Measurements from ENCODE around the gene ABLIM3. TPM values are rescaled to one million over a fixed set of nuclear protein-coding genes. Genes with fewer than 3 reads are reported as not detected.

Gene ABLIM3
- total and polyA plus RNA-seq, 9 of the 15 experiments (the other 6 are each of a cell fraction or from before 2014, with no cell fraction given) = 0.03 to 0.38 (median 0.11) TPM

- BruUV-seq (replicated peaks) = no TSS peak
- H3K9me1 ChIP-seq (ENCODE audit: control insufficient read depth, insufficient read depth, low read length) = no peaks in the 10 kb centered on the region
- no peaks in the 10 kb centered on the region for H3K36me3 ChIP-seq (ENCODE audit: control insufficient read depth, insufficient read depth, low read length)
- CTCF ChIA-PET (ENCODE audit: low intra/inter-chr PET ratio) = no interaction called here
- intact Hi-C loops (cut with micrococcal nuclease) = no loop called here
- ATAC-seq (no peak), FAIRE-seq (no peak), DNase-seq (ENCODE audit: extremely low read depth in 1 of 4, low spot score in 3 of 4) (no peak)
- no peak overlapping the region for H3K4me3 ChIP-seq
- peaks cover 5% of the 10 kb centered on the region; the same call in 1 of the 2 replicates for H4K20me1 ChIP-seq (replicated peaks; ENCODE audit: control insufficient read depth, insufficient read depth, low read length)
- H3K9ac ChIP-seq (ENCODE audit: insufficient read depth in 1 of 2, low read depth in 2 of 2, low read length in 2 of 2) = no peak overlapping the region
- POLR2A ChIA-PET = interaction anchor here (1.1 kb wide), 1 partner anchor 18 kb away, joined by 6 read pairs; no protein-coding TSS in a partner anchor
- no peak overlapping the region for H3K27ac ChIP-seq (ENCODE audit: extremely low read depth, low read depth, low read length)
- 17% methylated on average over 5 of the region's 5 CpGs for WGBS (ENCODE audit: insufficient coverage, low coverage, missing lambda C conversion rate)
- H3K4me1 ChIP-seq (replicated peaks in 1 of 2; ENCODE audit: control insufficient read depth in 2 of 2, insufficient read depth in 2 of 2, low read length in 2 of 2) = peaks cover 0 to 8% of the 10 kb centered on the region in 2 experiments; a peak in 1 of 5 replicates
- no peak overlapping the region for H2AFZ ChIP-seq (ENCODE audit: low read depth, low read length)
- no peak overlapping the region for H3K4me2 ChIP-seq (ENCODE audit: insufficient read depth, low read length)
- peaks cover 45 to 75% of the 10 kb centered on the region in 2 experiments; a peak in 4 of 5 replicates for H3K27me3 ChIP-seq (ENCODE audit: control insufficient read depth in 2 of 2, insufficient read depth in 2 of 2, low read length in 2 of 2)
- H3K9me3 ChIP-seq (replicated peaks; ENCODE audit: control insufficient read depth, insufficient read depth, low read depth, low read length) = no peaks in the 10 kb centered on the region
- in situ Hi-C loops (cut with MboI) = no loop called here
- no peaks in the 10 kb centered on the region for H3K79me2 ChIP-seq (ENCODE audit: control insufficient read depth, insufficient read depth, low read length)
- no peak for TF ChIP-seq ATF6 (CRISPR knock-in tag; IDR thresholded peaks at IDR 0.05)
- no peak for TF ChIP-seq HES1 (IDR thresholded peaks at IDR 0.05; ENCODE audit: low read depth)
- no peak for TF ChIP-seq KLF6 (CRISPR knock-in tag; IDR thresholded peaks at IDR 0.05; ENCODE audit: borderline replicate concordance)
- TF ChIP-seq, protein P1, sequence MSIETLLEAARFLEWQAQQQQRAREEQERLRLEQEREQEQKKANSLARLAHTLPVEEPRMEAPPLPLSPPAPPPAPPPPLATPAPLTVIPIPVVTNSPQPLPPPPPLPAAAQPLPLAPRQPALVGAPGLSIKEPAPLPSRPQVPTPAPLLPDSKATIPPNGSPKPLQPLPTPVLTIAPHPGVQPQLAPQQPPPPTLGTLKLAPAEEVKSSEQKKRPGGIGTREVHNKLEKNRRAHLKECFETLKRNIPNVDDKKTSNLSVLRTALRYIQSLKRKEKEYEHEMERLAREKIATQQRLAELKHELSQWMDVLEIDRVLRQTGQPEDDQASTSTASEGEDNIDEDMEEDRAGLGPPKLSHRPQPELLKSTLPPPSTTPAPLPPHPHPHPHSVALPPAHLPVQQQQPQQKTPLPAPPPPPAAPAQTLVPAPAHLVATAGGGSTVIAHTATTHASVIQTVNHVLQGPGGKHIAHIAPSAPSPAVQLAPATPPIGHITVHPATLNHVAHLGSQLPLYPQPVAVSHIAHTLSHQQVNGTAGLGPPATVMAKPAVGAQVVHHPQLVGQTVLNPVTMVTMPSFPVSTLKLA (conservative IDR thresholded peaks at IDR 0.05) = no peak
Observed at GRCh38 chr5:149302641-149303040, 161.3 kb downstream of the ABLIM3 start.

Data from K562 (cell line).